Activated T-helper 17 cell treated with anti-CD3 and anti-CD28 coated beads, Interleukin-2, amount 50 U/mL, for 72 hours (primary cell): ENCODE results near the gene CRTC3. TPM values are rescaled to one million over a fixed set of nuclear protein-coding genes. Genes with fewer than 3 reads are reported as not detected.
"Not testable (repeated sequence)": the region's sequence is repeated elsewhere in the genome, so short reads cannot be mapped to it uniquely, and the experiment has no call there.

ENCODE experiments used
- ATAC-seq: fragments of 150-1000 bp; cut with Tn5 transposase; replicated peaks from 2 replicates; pipeline ENCODE4 v1.10.0; 2021; ENCODE audit warnings: mild to moderate bottlenecking, moderate library complexity
- H3K27ac Mint-ChIP-seq: one replicate; pipeline ENCODE4 v1.8.0; 2022; ENCODE audit warnings: mixed read lengths
- H3K27me3 Mint-ChIP-seq: one replicate; pipeline ENCODE4 v1.8.0; 2022; ENCODE audit warnings: mixed read lengths
- H3K36me3 Mint-ChIP-seq: one replicate; pipeline ENCODE4 v1.8.0; 2022; ENCODE audit warnings: low read depth, mild to moderate bottlenecking, mixed read lengths
- H3K4me1 Mint-ChIP-seq: one replicate; pipeline ENCODE4 v1.8.0; 2022; ENCODE audit warnings: mixed read lengths
- H3K4me3 Mint-ChIP-seq: one replicate; pipeline ENCODE4 v1.8.0; 2022; ENCODE audit warnings: mild to moderate bottlenecking, mixed read lengths
- H3K9me3 Mint-ChIP-seq: one replicate; pipeline ENCODE4 v1.8.0; 2022; ENCODE audit warnings: mixed read lengths
- total RNA-seq, 2 donors: library from RNA; stranded (reverse); gene quantifications; one replicate each; pipeline ENCODE4 v1.2.3, GENCODE V29; 2022

CRTC3 gene
- total RNA-seq, 2 donors from 2014 or later: 50.6 to 61.0 TPM

DNA sequence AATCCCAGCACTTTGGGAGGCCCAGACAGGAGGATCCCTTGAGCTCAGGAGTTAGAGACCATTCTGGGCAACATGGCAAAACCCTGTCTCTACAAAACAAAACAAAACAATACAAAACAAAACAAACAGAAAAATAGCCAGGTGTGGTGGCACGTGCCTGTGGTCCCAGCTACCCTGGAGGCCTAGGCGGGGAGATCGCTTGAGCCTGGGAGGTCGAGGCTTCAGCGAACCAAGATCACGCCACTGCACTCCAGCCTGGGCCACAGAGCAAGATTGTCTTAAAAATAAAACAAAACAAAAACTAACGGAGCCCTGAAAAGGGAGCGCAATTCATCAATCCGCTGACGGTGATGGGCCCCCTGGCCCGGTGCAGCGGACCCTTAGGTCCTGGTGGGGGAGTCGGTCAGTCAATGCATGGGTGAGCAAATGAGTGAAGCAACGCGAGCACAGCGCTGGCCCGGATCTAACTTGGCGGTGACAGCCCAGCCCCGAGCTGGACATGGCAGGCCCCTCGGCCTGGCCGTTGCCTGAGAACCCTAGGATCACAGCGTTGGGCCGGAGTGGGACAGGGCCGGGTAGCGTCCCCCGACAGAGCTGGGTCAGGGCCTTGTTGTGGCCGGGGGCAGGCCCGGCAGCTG lies 135.0 kb downstream of the CRTC3 start:
- H3K27ac Mint-ChIP-seq: peak overlapping the region; percentile 79
- no peaks in the 10 kb centered on the region for H3K36me3 Mint-ChIP-seq
- peaks cover 17% of the 10 kb centered on the region for H3K27me3 Mint-ChIP-seq
- peak overlapping the region; percentile 86 for H3K4me3 Mint-ChIP-seq
- peaks cover 37% of the 10 kb centered on the region for H3K4me1 Mint-ChIP-seq
- ATAC-seq: no peak
- no peaks in the 10 kb centered on the region for H3K9me3 Mint-ChIP-seq

DNA sequence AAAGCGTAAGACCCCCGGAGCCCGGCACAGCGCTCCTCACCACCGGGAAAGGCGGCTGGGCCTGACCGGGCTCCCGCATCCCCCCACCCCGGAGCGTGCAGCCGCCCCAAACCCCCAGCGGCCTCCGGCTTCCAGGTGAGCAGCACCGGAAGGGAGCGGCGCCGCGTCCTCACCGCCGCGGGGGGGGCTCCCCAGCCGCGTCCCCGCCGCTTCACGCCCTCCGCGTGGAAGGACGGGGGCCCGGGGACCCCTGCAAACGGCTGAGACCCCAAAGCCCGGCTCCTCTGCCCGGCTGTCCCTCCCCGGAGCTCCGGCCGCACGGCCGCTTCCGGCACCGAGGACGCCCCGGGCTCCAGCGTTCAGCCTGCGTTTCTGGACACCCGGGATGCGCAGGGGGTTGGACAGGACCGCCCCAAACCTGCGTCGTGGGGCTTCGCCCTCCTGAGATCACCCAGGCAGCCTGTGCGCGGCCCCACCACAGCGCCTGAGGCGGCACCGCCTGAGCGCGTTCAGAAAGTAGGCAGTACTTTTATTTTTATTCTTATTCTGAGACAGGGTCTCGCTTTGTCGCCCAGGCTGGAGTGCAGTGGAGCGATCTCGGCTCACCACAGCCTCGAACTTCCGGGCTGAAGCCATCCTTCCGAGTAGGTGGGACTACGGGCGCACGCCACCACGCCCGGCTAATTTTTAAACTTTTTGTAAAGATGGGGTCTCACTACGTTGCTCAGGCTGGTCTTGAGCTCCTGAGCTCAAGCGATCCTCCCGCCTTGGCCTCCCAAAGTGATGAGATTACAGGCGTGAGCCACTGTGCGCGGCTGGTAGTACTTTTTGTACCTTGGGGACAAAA lies 135.8 kb downstream of the CRTC3 start:
- H3K36me3 Mint-ChIP-seq: no peaks in the 10 kb centered on the region
- peak overlapping the region; percentile 76 for H3K27ac Mint-ChIP-seq
- H3K9me3 Mint-ChIP-seq: no peaks in the 10 kb centered on the region
- H3K27me3 Mint-ChIP-seq: peaks cover 17% of the 10 kb centered on the region
- H3K4me3 Mint-ChIP-seq: peak overlapping the region; percentile 86
- ATAC-seq: peak; percentile 72
- H3K4me1 Mint-ChIP-seq: peaks cover 31% of the 10 kb centered on the region

DNA sequence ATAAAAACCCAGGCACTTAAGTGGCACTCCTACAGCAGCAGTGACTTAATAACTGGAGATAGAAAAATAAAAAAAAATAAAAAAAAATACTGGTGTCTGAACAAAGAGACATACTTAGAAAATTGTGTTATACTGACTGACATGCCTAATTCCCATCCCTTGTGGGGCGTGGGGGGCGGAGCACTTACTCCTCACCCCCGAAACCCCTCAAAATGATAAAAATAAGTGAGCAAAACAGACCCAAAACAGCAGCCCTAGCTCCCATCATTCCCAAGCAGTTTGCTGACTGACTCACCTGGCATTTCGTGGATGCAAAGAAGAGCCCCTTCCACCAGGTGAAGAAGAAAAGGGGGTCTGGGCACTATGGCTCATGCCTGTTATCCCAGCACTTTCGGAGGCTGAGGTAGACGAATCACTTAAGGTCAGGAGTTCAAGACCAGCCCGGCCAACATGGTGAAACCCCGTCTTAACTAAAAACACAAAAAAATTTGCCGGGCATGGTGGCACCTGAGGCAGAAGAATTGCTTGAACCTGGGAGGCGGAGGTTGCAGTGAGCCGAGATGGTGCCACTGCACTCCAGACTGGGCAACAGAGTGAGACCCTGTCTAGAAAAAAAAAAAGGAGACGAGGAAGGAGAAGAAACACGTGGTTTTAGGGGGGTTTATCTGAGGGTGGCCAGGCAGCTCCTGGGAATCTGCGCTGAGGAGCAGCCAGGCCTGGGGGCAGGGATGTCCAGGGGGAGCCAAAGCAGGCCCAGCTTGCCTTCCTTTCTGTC lies 136.6 kb downstream of the CRTC3 start:
- Mint-ChIP-seq H3K36me3 (no peaks in the 10 kb centered on the region), H3K27me3 (peaks cover 17% of the 10 kb centered on the region), H3K27ac (peak overlapping the region; percentile 76), H3K4me3 (peak overlapping the region; percentile 86), H3K4me1 (peaks cover 23% of the 10 kb centered on the region), H3K9me3 (no peaks in the 10 kb centered on the region)
- no peak for ATAC-seq

DNA sequence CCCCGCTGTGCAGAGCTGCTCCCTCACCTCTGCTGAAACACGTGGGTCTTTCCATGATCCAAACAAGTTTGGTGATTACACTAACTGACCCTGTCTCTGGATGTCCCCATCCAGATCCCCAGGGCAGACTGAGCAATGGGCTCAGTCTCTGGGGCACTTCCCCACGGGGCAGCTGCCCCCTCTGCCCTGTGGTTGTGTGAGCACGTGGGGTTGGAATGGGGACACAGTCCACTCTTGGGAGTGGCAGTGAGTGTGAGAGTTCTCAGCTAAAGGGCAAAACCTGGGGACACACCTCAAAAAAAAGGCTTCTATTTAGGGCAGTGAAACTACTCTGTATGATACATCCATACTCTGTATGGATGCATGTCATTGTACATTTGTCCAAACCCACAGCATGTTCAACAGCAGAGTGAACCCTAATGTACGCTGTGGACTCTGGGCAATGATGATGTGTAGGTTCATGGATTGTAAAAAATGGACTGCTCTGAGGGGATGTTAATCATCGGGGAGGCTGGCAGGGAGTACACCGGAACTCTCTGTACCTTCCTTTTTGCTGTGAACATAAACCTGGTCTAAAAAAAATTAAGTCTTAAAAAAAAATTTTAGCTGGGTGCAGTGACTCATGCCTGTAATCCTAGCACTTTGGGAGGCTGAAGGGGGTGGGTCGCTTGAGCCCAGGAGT lies 137.5 kb downstream of the CRTC3 start:
- peaks cover 14% of the 10 kb centered on the region for H3K4me1 Mint-ChIP-seq
- peak overlapping the region; percentile 70 for H3K27ac Mint-ChIP-seq
- H3K27me3 Mint-ChIP-seq: peaks cover 17% of the 10 kb centered on the region
- peak overlapping the region; percentile 86 for H3K4me3 Mint-ChIP-seq
- H3K36me3 Mint-ChIP-seq: no peaks in the 10 kb centered on the region
- H3K9me3 Mint-ChIP-seq: no peaks in the 10 kb centered on the region
- ATAC-seq: no peak

DNA sequence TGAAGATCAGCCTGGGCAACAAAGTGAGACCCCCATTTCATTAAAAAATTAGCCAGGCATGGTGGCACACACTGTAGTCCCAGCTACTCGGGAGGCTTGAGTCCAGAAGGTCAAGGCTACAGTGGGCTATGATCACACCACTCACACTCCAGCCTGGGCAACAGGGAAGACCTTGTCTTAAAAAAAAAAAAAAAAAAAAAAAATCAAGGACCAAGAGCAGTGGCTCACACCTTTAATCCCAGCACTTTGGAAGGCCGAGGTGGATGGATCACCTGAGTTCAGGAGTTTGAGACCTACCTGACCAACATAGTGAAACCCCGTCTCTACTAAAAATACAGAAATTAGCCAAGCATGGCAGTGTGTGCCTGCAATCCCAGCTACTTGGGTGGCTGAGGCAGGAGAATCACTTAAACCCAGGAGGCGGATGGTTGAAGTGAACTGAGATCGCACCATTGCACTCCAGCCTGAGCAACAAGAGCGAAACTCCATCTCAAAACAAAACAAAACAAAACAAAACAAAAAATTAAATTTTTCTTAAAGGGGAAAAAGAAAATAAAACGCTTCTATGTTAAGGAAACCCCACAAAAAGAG lies 138.1 kb downstream of the CRTC3 start:
- H3K27ac Mint-ChIP-seq, H3K4me3 Mint-ChIP-seq, H3K36me3 Mint-ChIP-seq, H3K9me3 Mint-ChIP-seq, ATAC-seq: not testable (repeated sequence)
- Mint-ChIP-seq H3K27me3 (peaks cover 17% of the 10 kb centered on the region), H3K4me1 (peaks cover 11% of the 10 kb centered on the region)

DNA sequence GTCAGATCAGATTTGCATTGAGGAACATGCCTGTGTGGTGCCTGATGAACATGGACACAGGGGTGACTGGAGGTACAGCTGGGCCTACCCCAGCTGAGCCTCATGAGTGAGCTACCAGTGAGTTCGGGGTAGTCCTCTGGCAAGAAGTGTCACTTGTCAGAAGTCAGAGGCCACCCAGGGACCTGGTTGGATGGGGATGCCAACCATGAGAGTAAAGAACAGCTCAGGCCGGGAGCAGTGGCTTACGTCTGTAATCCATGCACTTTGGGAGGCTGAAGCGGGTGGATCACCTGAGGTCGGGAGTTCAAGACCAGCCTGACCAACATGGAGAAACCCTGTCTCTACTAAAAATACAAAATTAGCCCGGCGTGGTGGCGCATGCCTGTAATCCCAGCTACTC lies 140.9 kb downstream of the CRTC3 start:
- H3K4me3 Mint-ChIP-seq, H3K4me1 Mint-ChIP-seq, H3K36me3 Mint-ChIP-seq, ATAC-seq, H3K27me3 Mint-ChIP-seq, H3K9me3 Mint-ChIP-seq: not testable (repeated sequence)
- H3K27ac Mint-ChIP-seq: peak overlapping the region; percentile 17

DNA sequence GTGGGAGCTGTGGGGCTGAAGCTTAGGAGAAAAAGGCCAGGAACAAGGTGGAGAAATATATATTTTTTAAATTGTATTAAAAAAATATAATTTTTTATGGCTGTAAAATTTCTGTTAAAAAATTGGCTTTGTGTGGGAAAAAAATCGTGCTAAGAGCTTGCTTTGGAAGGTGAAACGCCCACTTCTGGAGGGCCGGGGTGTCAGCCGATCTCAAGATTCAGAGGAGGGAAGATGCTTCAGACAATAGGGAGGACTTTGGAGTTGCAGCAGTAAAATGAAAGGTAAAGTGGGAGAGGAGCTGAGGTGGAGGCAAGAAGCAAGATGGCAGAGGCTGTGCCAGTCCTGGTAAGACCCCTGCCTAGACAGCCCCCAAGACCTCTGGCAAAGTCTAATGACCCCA lies 141.5 kb downstream of the CRTC3 start:
- ATAC-seq: no peak
- H3K4me1 Mint-ChIP-seq: peaks cover 5% of the 10 kb centered on the region
- peaks cover 3% of the 10 kb centered on the region for H3K27me3 Mint-ChIP-seq
- no peak overlapping the region for H3K4me3 Mint-ChIP-seq
- peak overlapping the region; percentile 32 for H3K27ac Mint-ChIP-seq
- H3K9me3 Mint-ChIP-seq: no peaks in the 10 kb centered on the region
- H3K36me3 Mint-ChIP-seq: no peaks in the 10 kb centered on the region

DNA sequence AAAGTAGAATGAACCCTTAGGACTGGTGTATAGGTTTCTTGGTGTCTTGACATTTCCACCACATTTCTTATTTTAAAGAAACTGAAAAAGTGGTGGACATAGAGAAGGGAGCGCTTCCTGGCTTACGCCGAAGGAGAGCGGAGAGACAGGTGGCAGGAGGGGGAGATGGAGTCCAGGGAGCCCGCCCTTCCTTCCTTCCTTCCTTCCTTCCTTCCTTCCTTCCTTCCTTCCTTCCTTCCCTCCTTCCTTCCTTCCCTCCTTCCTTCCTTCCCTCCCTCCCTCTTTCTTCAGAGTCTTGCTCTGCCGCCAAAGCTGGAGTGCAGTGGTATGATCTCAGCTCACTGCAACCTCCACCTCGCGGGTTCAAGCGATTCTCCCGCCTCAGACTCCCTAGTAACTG lies 143.6 kb downstream of the CRTC3 start:
- not testable (repeated sequence) for H3K4me1 Mint-ChIP-seq, H3K27ac Mint-ChIP-seq, H3K9me3 Mint-ChIP-seq, ATAC-seq, H3K27me3 Mint-ChIP-seq, H3K4me3 Mint-ChIP-seq, H3K36me3 Mint-ChIP-seq

DNA sequence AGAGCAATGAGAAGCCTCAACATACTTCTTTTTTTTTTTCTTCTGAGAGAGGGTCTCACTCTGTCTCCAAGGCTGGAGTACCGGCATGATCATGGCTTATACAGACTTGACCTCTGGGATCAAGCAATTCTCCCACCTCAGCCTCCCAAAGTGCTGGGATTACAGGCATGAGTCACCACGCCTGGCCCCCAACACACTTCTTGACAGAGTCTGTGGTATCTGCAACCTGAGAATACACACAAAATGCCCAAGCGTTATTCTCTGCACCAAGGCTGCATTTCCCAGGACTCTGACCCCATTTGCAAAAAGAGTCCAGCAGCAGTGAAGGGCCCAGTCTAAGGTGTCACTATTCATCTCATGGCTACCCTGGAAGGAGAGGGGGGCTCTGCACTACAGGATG lies 144.8 kb downstream of the CRTC3 start:
- Mint-ChIP-seq H3K4me1 (peaks cover 14% of the 10 kb centered on the region), H3K9me3 (no peaks in the 10 kb centered on the region), H3K27ac (no peak overlapping the region), H3K27me3 (no peaks in the 10 kb centered on the region), H3K36me3 (no peaks in the 10 kb centered on the region), H3K4me3 (no peak overlapping the region)
- no peak for ATAC-seq

DNA sequence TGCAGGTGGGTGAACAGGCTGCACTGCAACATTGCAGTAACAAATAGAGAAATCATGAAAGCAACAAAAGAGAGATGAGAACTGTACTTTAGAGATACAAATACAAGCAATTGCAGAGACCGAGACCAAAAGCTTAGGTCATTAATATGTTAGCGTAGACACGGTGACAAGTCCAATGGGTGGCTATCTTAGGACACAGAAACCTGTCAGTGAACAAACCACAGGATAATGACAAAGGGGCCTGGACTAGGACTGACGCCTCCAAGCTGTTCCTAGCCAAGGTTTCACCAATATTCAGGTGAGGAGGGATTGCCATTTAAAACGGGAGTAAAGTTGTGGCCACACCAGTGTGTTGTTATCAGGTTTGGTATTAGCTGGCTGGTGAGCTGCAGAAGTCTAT lies 145.7 kb downstream of the CRTC3 start:
- H3K9me3 Mint-ChIP-seq: no peaks in the 10 kb centered on the region
- H3K27ac Mint-ChIP-seq: no peak overlapping the region
- peaks cover 18% of the 10 kb centered on the region for H3K4me1 Mint-ChIP-seq
- no peaks in the 10 kb centered on the region for H3K27me3 Mint-ChIP-seq
- no peaks in the 10 kb centered on the region for H3K36me3 Mint-ChIP-seq
- ATAC-seq: no peak
- H3K4me3 Mint-ChIP-seq: no peak overlapping the region

DNA sequence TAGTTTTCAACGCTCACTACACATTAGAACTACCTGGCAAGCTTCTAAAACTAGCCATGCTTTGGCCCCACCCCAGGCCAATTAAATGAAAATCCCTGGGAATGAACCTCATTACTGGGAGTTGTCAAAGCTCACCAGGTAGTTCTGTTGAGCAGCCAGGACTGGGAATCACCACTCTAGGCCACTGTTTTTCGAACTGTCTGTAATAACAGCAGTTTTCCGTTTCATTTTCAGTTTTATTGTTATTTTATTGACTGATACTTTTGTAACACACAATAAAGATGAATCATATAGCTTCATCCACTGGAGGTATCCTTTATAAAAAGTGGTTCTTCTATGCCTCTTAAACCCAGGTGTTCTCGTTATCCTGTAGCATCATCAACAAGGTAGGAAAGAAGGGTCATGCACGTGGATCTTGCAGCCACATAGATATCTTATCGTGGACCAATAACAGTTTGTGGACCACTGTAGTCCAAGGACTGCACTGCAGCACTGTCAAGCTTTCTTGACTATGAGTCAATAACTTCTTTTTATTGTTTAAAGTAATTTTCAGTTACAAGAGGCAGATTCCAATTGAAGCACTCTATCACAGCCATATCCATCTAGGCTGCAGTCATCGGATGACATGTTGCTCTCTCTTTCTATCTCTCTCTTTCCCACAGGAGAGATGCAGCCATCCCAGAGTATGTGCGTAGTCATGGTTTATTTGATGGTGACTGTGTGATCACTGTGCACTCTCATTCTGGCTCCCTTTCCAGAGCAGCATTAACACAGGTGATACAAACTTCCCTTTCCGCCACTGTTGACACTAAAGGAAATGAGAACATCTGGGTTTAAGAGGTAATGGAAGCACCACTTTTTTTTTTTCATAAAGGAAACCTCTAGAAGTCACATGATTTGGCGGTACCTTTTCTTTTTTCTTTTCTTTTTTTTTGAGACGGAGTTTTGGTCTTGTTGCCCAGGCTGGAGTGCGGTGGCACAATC lies 148.4 kb downstream of the CRTC3 start:
- Mint-ChIP-seq H3K27ac (peak overlapping the region; percentile 81), H3K9me3 (no peaks in the 10 kb centered on the region), H3K36me3 (no peaks in the 10 kb centered on the region), H3K27me3 (no peaks in the 10 kb centered on the region), H3K4me3 (peak overlapping the region; percentile 60), H3K4me1 (peaks cover 20% of the 10 kb centered on the region)
- ATAC-seq: peak; percentile 82

DNA sequence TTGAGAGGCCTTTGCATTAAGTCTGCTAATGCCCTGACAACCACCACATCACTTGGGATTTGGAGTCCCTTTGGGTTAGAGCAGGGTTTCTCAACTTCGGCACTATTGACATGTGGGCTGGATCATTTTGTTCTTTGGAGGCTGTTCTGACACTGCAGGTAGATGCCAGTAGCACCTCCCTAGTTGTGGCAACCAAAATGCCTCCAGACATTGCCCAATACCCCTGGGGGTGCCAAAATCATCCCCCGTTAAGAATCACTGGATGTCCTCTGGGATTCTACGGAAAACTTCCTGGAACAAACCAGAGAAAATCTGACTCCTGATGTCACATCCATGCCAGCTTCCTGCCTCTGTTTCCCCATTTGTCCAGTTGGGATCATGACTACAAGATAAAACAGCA lies 150.2 kb downstream of the CRTC3 start:
- peak overlapping the region; percentile 56 for H3K27ac Mint-ChIP-seq
- no peak for ATAC-seq

DNA sequence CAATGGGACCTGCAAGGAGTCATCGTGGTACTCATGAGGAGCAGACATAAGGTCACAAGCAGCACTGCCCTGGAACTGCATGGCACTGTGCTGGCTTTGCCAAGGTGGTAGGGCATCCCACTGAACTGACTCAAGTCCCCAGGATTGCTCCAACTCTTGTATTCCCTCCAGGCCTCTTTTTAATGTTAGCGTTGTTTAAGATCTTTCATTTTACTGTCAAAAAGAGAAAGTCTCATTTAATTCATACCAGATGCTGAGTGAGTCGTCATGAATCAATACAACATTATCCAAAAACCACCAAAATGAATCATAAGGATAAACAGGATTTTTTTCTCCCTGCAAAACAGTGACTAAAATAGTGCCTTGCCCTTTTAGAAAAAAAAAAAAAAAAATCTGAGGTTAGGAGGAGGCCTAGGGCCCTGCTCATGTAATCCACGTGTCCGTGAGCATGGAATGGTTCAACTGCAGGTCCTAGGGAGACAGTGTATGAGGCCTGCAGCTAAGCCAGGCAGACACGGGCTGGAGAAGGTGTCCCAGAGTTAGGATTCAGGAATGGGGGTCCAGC lies 150.7 kb downstream of the CRTC3 start:
- Mint-ChIP-seq H3K4me1 (peaks cover 22% of the 10 kb centered on the region), H3K9me3 (no peaks in the 10 kb centered on the region), H3K27me3 (no peaks in the 10 kb centered on the region), H3K4me3 (no peak overlapping the region), H3K36me3 (no peaks in the 10 kb centered on the region), H3K27ac (peak overlapping the region; percentile 56)
- ATAC-seq: peak; percentile 62

More for the DNA sequence above, 150.2 kb downstream of the CRTC3 start:
- no peak overlapping the region for H3K4me3 Mint-ChIP-seq
- no peaks in the 10 kb centered on the region for H3K27me3 Mint-ChIP-seq
- peaks cover 20% of the 10 kb centered on the region for H3K4me1 Mint-ChIP-seq
- H3K9me3 Mint-ChIP-seq: no peaks in the 10 kb centered on the region
- no peaks in the 10 kb centered on the region for H3K36me3 Mint-ChIP-seq
